A673 (cell line): ENCODE results near the gene RABGGTA. TPM values are rescaled to one million over a fixed set of nuclear protein-coding genes. Genes with fewer than 3 reads are reported as not detected.

Experiments
- BruUV-seq: library from RNA; stranded (reverse); fragments of 400-500 nt; replicated peaks from 2 replicates; lab custom pipeline; 2021; lab: Mats Ljungman, UMichigan
- CTCF ChIA-PET: fragments of 300-600 bp; sonication (Branson Sonifier 250); formaldehyde crosslinking; loops from one replicate; lab custom pipeline; 2022; ENCODE audit warnings: antibody characterized with exemption; lab: Charles Lee
- POLR2A ChIA-PET: fragments of 300-600 bp; sonication (Branson Sonifier 250); formaldehyde crosslinking; loops from one replicate; lab custom pipeline; 2022; ENCODE audit warnings: antibody characterized with exemption; ENCODE audit not compliant: low non-redundant PET; lab: Charles Lee
- DNase-seq: peaks from one replicate; pipeline ENCODE4 v3.0.0-alpha.2; 2015; ENCODE audit warnings: low spot score
- H3K27ac ChIP-seq: fragments of 200-600 bp; sonication (generic); 2 replicates; pipeline ENCODE4 v1.5.1; 2016; ENCODE audit warnings: mixed run types, low read depth, mild to moderate bottlenecking, mixed read lengths, antibody characterized with exemption, low read length; ENCODE audit not compliant: poor library complexity, severe bottlenecking
- H3K27me3 ChIP-seq: fragments of 200-600 bp; sonication (generic); replicated peaks from 2 replicates; pipeline ENCODE4 v1.6.1; 2017; ENCODE audit warnings: mixed run types, low read depth, mild to moderate bottlenecking, mixed read lengths, antibody characterized with exemption, low read length; ENCODE audit not compliant: insufficient read depth, poor library complexity
- H3K36me3 ChIP-seq: fragments of 200-600 bp; sonication (generic); 2 replicates; pipeline ENCODE4 v1.6.1; 2016; ENCODE audit warnings: mixed run types, mild to moderate bottlenecking, mixed read lengths, antibody characterized with exemption, low read length; ENCODE audit not compliant: insufficient read depth, poor library complexity, severe bottlenecking
- H3K4me1 ChIP-seq: fragments of 200-600 bp; sonication (generic); 2 replicates; pipeline ENCODE4 v1.6.1; 2017; ENCODE audit warnings: mixed run types, mild to moderate bottlenecking, mixed read lengths, antibody characterized with exemption, low read length; ENCODE audit not compliant: insufficient read depth, poor library complexity, severe bottlenecking
- H3K4me3 ChIP-seq: fragments of 200-600 bp; sonication (generic); 2 replicates; pipeline ENCODE4 v1.5.1; 2016; ENCODE audit warnings: low read depth, mixed run types, mild to moderate bottlenecking, mixed read lengths, low read length; ENCODE audit not compliant: poor library complexity, severe bottlenecking
- H3K9me3 ChIP-seq: fragments of 200-600 bp; sonication (generic); 2 replicates; pipeline ENCODE4 v1.6.1; 2016; ENCODE audit warnings: mixed run types, low read depth, mild to moderate bottlenecking, mixed read lengths, antibody characterized with exemption, low read length; ENCODE audit not compliant: poor library complexity, severe bottlenecking
- CTCF ChIP-seq: fragments of 300-800, 200-600 bp; sonication (generic); conservative IDR thresholded peaks from 2 replicates; pipeline ENCODE4 v1.5.1; 2017; ENCODE audit warnings: low read depth, mild to moderate bottlenecking, antibody characterized with exemption, low read length, moderate library complexity, mixed read lengths
- EZH2 ChIP-seq: fragments of 200-600 bp; sonication (generic); IDR thresholded peaks from 2 replicates; pipeline ENCODE4 v1.6.1; 2017; ENCODE audit warnings: borderline replicate concordance, low read depth, mild to moderate bottlenecking, mixed read lengths, antibody characterized with exemption, low read length; ENCODE audit not compliant: poor library complexity, severe bottlenecking
- intact Hi-C: fragments of 100-400 bp; cut with micrococcal nuclease; formaldehyde crosslinking; loops from one replicate; pipeline ENCODE4 v1.10.0; 2022; ENCODE audit not compliant: unreplicated experiment
- total RNA-seq: library from RNA; stranded (reverse); gene quantifications from 2 replicates; pipeline ENCODE4 v1.2.3, GENCODE V29; 2021

RABGGTA gene
- total RNA-seq, 1 experiment from 2014 or later, result 22.2 TPM

GRCh38 chr14:24260026-24260779, 11.2 kb downstream of the RABGGTA start:
- Histone ChIP-seq H3K36me3 (no peaks in the 10 kb centered on the region), H3K4me3 (no peak overlapping the region), H3K27me3 (no peaks in the 10 kb centered on the region), H3K4me1 (no peaks in the 10 kb centered on the region), H3K27ac (no peak overlapping the region), H3K9me3 (no peaks in the 10 kb centered on the region)
- TF ChIP-seq CTCF (no peak), EZH2 (no peak)
- DNase-seq, result no peak
- intact Hi-C loops, result no loop called here
- BruUV-seq, result no TSS peak
- POLR2A ChIA-PET, result no interaction called here
- CTCF ChIA-PET, result no interaction called here

DNA sequence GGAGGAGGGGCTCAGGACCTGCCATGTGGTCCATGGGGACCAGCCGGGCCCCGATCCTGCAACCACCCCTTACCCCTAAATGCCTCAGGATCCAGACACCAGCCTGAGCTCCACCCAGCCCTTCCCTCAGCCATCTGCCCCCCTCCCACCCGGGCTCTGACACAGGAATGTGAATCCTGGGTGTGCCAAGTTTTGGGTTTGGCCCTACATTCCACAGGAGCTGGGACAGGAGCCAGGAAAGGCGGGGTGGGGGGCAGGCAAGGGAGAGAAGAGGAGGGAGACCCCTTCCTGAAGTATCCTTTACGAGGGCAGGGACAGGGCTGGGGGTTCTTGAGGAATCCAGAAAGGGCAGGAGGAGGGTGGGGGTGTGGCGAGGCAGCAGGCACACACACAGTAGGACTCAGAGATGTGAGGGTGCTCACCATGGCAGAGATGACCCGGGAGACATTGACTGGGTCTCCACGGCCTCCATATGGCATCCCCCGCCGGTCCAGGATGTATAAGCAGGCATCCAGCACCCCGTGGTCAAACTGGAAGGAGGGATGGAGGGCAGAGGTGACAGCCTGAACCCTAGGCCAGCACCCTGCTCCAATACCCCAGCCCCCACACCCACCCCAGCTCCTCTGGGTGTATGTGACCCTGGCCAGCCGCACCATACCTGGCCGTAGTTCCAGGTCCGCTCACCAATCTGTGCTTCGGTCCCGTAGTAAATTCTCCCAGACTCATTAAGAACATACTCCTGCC, 11.9 kb downstream of the RABGGTA start:
- no peaks in the 10 kb centered on the region for H3K27me3 ChIP-seq
- POLR2A ChIA-PET, result no interaction called here

More for the DNA sequence above, 11.9 kb downstream of the RABGGTA start:
- TF ChIP-seq CTCF, result no peak
- no peak for TF ChIP-seq EZH2
- intact Hi-C loops, result no loop called here
- CTCF ChIA-PET, result no interaction called here
- peak; percentile 41 for DNase-seq
- Histone ChIP-seq H3K27ac (no peak overlapping the region), H3K4me3 (no peak overlapping the region), H3K9me3 (no peaks in the 10 kb centered on the region), H3K4me1 (no peaks in the 10 kb centered on the region), H3K36me3 (no peaks in the 10 kb centered on the region)
- no TSS peak for BruUV-seq
